ENCODE results near the gene LGI2.
A peak's percentile ranks its signal among the peaks of the same experiment; 100 is the strongest.

The LGI2 gene

DNA sequence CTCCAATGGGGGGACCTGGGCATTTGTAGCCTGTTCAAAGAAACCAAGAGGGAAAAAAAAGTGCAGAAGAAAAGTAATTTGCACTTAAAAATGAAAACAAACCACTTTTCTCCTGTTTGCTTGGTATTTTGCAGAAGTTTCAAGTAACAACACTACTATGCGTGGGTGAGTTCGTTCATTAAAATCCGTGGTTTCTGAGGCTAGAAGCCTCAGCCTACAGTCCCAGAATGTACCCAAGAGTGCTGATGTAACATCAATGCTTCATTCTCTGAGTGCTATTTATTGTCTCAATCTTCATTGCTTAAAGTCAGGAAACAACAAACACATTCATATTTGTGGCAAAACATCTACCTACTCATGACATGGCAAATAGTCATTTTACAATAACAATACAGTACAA is 29.2 kb downstream of the LGI2 start:
- FAIRE-seq (no peak), DNase-seq (ENCODE audit: extremely low spot score, insufficient read length, low read depth) (no peak)

- no peak for FAIRE-seq
- no peak for DNase-seq (ENCODE audit: extremely low spot score, insufficient read length, low read depth)
Observed at GRCh38 chr4:25000639-25001038, 30.1 kb downstream of the LGI2 start.

GRCh38 chr4:24999392-25000089 is 31.2 kb downstream of the LGI2 start:
- FAIRE-seq (no peak), DNase-seq (ENCODE audit: extremely low spot score, insufficient read length, low read depth) (no peak)

DNA sequence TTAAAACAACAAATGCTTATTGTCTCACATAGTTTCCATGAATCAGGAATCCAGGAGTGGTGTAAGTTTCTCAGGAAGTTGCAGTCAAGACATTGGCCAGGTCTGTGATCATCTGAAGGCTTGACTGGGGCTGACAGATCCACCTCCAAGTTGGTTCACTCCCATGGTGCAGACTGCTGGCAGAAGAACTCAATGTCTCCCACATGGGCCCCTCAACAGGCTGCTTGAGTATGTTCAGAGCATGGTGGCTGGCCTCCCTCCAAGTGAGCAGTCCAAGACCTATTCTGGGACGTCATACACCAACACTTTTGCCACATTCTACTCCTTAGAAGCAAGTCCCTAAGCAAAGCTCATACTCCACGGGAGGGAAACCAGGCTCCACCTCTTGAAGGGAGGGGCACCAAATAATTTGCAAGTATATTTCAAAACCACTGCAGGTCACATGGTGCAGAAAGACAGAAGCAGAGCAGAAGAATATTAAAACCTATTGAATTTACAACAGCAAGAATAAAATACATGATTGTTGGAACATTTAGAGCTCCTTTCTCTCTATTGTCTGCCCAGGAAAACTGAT is 35.3 kb downstream of the LGI2 start:
- FAIRE-seq, result no peak
- DNase-seq (ENCODE audit: extremely low spot score, insufficient read length, low read depth), result no peak

GRCh38 chr4:24993551-24994080 is 37.1 kb downstream of the LGI2 start:
- no peak for DNase-seq (ENCODE audit: extremely low spot score, insufficient read length, low read depth)
- FAIRE-seq, result no peak

DNA sequence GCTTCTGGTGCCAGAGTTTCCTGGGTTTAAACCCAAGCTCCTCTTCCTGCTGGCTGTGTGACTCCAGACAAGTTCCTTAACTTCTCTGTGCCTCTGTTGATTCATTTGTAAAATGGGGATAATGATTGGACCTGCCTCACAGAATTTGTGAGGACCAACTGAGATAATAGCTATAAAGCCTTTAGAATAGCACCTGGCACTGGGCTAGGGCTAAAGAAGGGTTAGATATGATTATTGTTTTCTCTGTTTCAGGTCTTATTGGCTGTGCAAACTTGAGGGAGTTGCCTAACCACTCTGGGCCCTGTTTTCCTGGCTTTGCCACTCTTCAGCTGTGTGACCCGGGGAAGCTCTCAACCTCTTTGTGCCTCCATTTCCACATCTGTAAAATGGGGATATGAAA is 37.8 kb downstream of the LGI2 start:
- FAIRE-seq (no peak), DNase-seq (ENCODE audit: extremely low spot score, insufficient read length, low read depth) (no peak)

GRCh38 chr4:24991015-24991414 is 39.7 kb downstream of the LGI2 start:
- FAIRE-seq (no peak), DNase-seq (ENCODE audit: extremely low spot score, insufficient read length, low read depth) (no peak)

DNA sequence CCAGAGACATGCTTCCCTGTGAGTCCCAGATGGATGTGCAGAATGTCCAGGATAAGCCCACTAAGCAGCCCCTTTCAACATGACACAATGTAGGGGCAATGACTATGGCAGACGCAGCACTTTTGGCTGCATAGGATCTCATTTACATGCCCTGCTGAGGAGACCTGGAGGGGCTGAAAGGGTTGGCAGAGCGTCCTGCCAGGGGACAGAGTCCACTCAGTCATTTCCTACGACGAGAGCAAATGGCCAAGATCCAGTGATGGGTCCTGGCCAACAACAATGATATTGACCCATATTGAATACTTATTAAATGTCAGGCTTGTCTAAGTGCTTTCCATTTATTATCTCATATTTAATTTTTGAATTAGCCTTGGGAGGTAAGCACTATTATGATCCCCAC is 41.4 kb downstream of the LGI2 start:
- no peak for DNase-seq (ENCODE audit: extremely low spot score, insufficient read length, low read depth)
- FAIRE-seq, result no peak

GRCh38 chr4:24988776-24989175 is 42.0 kb downstream of the LGI2 start:
- no peak for DNase-seq (ENCODE audit: extremely low spot score, insufficient read length, low read depth)
- FAIRE-seq, result no peak

DNA sequence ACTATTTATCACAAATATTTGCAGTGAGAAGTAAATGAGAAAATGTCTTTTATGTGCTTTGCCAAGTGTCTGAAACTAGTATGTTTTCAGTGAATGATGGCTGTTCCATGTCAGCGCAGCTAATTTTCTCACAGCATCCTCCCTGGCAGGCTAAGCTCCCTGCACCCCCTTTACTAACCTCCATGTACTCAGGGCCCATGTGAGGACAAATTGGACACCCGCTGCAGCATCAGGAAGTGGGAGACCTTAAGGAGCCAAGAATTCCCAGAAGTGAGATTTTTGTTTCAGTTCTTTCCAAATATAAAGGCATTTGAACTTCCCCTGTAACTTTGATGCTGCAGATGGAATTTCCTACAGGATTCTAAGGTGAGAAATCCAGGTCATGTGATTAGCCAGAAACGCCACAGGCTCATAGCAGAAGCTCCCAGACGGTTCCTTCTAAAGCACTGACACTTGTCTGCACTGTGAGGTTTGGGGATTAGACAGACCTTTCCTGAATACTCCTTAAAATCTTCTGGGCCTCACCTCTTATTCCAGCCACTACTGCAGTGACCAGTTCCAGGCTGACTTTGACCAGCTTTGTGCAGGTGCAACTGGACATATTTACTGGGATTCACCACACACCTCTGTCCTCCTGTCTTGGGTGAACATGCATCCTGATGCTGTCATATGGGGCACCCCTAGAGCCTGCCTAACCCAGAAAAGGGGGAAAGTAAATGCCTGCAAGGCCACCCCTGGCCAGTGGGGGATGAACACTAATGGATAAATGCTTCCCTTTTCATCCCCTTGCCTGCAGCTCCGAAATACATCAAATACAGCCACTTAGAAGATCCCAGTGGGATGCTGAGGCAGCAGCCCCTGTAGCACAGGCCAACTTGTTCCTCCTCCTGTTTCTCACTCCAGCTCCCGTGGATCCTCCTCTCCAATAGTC is 45.9 kb downstream of the LGI2 start:
- DNase-seq (ENCODE audit: extremely low spot score, insufficient read length, low read depth) (no peak), FAIRE-seq (no peak)

DNA sequence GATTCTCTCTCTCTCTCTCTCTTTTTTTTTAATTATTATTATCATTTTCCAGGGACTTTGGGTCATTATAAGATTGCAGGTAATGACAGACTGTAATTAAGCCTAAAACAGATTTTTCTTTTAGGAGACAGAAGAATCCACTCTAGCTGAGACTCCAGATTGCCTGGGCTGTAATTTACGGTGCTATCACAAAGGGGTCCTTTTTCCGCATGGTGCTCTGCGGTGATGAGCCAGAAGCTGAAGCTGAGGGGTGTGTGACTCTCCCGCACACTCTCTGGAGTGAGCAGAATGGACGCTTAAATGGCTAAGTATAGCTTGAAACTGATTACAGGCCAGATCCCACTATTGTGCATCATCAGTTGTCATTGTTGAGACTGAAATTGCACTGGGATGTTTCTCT is 50.0 kb downstream of the LGI2 start:
- FAIRE-seq, result no peak

GRCh38 chr4:24980064-24980690 is 50.6 kb downstream of the LGI2 start:
- FAIRE-seq (peak; percentile 69), DNase-seq (ENCODE audit: extremely low spot score, insufficient read length, low read depth) (peak; percentile 11)

More for the DNA sequence above, 50.0 kb downstream of the LGI2 start:
- DNase-seq (ENCODE audit: extremely low spot score, insufficient read length, low read depth), result no peak

DNA sequence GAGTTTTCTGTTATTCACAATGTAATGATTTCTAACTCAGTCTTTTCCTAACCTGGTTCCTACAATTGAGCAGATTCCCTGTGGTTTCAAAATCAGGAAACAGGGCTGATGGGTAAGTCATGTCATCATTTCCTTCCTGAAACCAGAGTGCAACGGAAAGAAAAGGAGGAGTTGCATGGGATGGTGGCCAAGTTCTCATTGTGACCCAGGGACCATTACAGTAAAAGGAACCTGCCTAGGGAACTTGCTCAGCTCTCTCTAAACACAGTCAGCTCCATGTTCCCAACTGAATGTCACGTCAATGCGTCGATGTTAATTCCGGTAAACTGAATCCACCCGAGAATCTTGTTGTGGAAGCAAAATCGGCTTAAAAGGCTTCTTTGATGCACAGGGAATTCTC is 51.2 kb downstream of the LGI2 start:
- DNase-seq (ENCODE audit: extremely low spot score, insufficient read length, low read depth) (no peak), FAIRE-seq (no peak)

DNA sequence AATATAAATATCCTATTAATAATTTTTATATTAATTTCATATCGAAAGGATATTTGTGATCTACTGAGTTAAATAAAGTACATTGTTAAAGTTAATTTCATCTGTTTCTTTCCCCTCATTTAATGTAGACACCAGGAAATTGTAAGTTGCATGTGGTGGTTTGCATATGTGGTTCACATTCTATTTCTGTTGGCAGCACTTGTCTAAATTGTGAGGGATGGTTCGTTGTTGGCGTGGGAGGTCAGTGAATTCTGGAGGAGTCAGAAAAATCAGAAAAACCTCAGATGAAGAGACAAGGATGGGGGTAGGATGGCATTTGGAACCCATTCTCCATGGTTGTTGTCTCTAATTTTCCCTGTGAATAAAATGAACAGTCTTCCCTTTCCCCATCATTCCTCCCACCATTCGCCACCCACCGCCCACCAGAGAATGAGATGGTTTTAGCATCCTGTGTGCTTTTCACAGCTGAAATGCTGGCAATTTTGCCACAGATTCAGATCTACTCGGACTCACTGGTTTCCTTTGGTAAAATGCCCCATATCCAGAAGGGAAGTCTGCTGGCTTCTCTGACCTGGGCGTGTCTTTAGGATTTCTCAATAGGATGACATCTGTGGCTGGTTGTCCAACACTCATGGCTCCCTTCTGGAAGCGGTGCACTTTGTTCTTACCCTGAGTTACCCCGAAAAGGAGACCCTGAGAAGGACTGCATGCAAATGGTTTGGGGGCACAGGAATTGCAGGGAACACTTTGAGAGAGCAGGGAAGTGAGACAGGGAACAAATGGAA is 52.3 kb downstream of the LGI2 start:
- FAIRE-seq, result no peak
- no peak for DNase-seq (ENCODE audit: extremely low spot score, insufficient read length, low read depth)

GRCh38 chr4:24975510-24975909 is 55.2 kb downstream of the LGI2 start:
- FAIRE-seq, result no peak
- DNase-seq (ENCODE audit: extremely low spot score, insufficient read length, low read depth), result no peak

GRCh38 chr4:24973747-24974601 is 56.8 kb downstream of the LGI2 start:
- DNase-seq (ENCODE audit: extremely low spot score, insufficient read length, low read depth), result no peak

GRCh38 chr4:24973404-24973746 is 57.4 kb downstream of the LGI2 start:
- FAIRE-seq (no peak), DNase-seq (ENCODE audit: extremely low spot score, insufficient read length, low read depth) (no peak)

More at GRCh38 chr4:24973747-24974601, 56.8 kb downstream of the LGI2 start:
- no peak for FAIRE-seq

- DNase-seq (ENCODE audit: extremely low spot score, insufficient read length, low read depth), result no peak
- no peak for FAIRE-seq
Observed at GRCh38 chr4:24971192-24971591, 59.6 kb downstream of the LGI2 start.

- no peak for DNase-seq (ENCODE audit: extremely low spot score, insufficient read length, low read depth)
- no peak for FAIRE-seq
Observed at GRCh38 chr4:24970635-24971034, 60.1 kb downstream of the LGI2 start.

All from GM18507 (cell line).